ENCODE measurements around the gene NCOR1.

Gene NCOR1

DNA sequence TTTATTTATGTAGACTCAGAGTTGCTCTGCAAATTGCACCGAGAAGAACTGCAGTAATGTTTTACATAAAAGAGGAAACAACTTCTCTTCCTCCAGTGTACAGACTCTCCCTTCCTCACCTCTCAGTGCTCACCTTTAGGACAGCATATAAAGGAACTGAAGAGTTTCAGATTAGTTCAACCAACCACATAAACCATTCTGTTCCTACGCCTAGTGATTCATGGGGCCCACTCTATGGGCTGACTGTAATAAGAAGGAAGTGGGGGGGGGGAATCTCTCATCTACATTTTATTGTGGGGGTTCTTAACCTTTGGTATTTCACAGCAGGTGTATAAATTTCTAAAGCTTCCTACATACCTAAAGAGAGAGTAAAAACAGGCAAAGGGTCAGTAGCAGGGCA is 234.1 kb downstream of the NCOR1 start:
- TF ChIP-seq, protein P1, sequence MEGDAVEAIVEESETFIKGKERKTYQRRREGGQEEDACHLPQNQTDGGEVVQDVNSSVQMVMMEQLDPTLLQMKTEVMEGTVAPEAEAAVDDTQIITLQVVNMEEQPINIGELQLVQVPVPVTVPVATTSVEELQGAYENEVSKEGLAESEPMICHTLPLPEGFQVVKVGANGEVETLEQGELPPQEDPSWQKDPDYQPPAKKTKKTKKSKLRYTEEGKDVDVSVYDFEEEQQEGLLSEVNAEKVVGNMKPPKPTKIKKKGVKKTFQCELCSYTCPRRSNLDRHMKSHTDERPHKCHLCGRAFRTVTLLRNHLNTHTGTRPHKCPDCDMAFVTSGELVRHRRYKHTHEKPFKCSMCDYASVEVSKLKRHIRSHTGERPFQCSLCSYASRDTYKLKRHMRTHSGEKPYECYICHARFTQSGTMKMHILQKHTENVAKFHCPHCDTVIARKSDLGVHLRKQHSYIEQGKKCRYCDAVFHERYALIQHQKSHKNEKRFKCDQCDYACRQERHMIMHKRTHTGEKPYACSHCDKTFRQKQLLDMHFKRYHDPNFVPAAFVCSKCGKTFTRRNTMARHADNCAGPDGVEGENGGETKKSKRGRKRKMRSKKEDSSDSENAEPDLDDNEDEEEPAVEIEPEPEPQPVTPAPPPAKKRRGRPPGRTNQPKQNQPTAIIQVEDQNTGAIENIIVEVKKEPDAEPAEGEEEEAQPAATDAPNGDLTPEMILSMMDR (conservative IDR thresholded peaks at IDR 0.05): no peak
- TF ChIP-seq ZFX (IDR thresholded peaks at IDR 0.05): no peak
- no peak overlapping the region for H3K27ac ChIP-seq

Measured in C4-2B (cell line).